IPS-18c (cell line): ENCODE results near the gene ZBTB6.
"Not testable (repeated sequence)": the region's sequence is repeated elsewhere in the genome, so short reads cannot be mapped to it uniquely, and the experiment has no call there.

ENCODE experiments used
- H3K4me3 ChIP-seq: 2 replicates; pipeline ENCODE4 v1.7.0; 2013; ENCODE audit warnings: low read depth, mild to moderate bottlenecking, low read length, moderate library complexity; ENCODE audit not compliant: insufficient read depth
- H3K9me3 ChIP-seq: one replicate; pipeline ENCODE4 v1.6.1; 2013; ENCODE audit warnings: mild to moderate bottlenecking, low read length, moderate library complexity; ENCODE audit not compliant: control insufficient read depth, insufficient read depth

The ZBTB6 gene

GRCh38 chr9:122931226-122932121, 18.4 kb upstream of the ZBTB6 start, which contains the start of gene ZBTB26:
Gene ZBTB26 (minus strand): TSS chr9:122931512. CDS start chr9:122919934, 11,578 bp downstream.
- H3K4me3 ChIP-seq: peak within 1 kb of the TSS; percentile 81
- H3K9me3 ChIP-seq: no peaks in the 10 kb centered on the region

- no peaks in the 10 kb centered on the region for H3K9me3 ChIP-seq
- H3K4me3 ChIP-seq: peak overlapping the region; percentile 81
Observed at GRCh38 chr9:122930541-122931225, 17.6 kb upstream of the ZBTB6 start.

DNA sequence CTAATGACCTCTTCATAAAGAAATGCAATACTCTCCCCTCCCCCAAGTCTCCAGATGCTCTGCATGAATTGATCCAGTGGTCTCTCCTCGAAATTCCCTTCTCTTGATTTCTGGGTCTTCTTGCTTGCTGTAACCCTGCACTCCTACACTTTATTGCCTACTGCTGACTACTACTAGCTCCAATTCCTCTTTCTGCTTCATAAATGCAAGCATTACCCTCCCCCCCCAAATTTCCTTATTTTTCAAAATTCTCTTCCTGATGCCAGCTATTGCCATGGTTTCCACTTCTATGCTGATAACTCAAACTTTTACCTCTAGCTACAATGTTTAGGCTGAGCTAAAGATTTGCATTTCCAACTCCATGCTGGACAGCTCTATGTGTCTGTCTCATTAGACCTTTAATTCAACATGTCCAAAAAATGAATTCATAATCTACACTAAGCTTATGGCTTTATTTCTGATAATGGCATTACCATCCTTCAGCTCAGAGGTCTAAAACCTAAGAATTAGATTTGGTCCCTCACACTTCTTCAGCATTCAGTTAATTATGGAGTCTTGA, 16.8 kb upstream of the ZBTB6 start:
- Histone ChIP-seq H3K9me3 (no peaks in the 10 kb centered on the region), H3K4me3 (no peak overlapping the region; the same call in 1 of the 2 replicates)

DNA sequence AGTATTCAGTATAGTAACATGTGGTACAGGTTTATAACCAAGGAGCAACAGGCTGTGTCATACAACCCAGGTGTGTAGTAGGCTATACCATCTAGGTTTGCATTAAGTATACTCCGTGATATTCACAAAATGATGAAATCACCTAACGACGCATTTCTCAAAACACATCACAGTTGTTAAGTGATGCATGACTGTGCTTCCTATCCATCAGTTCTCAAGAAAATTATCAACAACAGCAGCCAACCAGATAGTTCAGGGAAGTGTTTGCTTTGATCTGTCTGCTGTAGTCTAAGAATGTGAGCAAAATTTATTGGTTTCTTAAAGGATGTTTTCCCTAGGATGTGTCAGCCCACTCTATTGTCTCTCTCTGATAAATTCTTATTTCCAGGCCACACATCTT, 10.8 kb upstream of the ZBTB6 start:
- Histone ChIP-seq H3K4me3 (no peak overlapping the region), H3K9me3 (no peaks in the 10 kb centered on the region)

DNA sequence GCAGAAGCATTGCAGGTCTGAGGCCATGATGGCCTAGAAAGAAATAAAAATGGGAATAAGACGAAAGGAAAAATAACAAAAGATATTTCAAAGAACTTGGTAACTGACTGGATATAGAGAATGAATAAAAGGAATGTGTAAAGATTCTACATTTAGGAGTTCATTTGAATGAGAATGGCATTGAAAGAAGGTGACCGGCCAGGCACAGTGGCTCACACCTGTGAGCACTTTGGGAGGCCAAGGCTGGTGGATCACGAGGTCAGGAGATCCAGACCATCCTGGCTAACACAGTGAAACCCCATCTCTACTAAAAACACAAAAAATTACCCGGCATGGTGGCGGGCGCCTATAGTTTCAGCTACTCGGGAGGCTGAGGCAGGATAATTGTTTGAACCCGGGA, 9.6 kb upstream of the ZBTB6 start:
- no peaks in the 10 kb centered on the region for H3K9me3 ChIP-seq
- no peak overlapping the region for H3K4me3 ChIP-seq

GRCh38 chr9:122918310-122918709, 5.2 kb upstream of the ZBTB6 start:
- no peaks in the 10 kb centered on the region for H3K9me3 ChIP-seq
- H3K4me3 ChIP-seq: no peak overlapping the region

GRCh38 chr9:122912671-122912963, 506 bp downstream of the ZBTB6 start:
- Histone ChIP-seq H3K9me3 (no peaks in the 10 kb centered on the region), H3K4me3 (peak overlapping the region; percentile 94)

DNA sequence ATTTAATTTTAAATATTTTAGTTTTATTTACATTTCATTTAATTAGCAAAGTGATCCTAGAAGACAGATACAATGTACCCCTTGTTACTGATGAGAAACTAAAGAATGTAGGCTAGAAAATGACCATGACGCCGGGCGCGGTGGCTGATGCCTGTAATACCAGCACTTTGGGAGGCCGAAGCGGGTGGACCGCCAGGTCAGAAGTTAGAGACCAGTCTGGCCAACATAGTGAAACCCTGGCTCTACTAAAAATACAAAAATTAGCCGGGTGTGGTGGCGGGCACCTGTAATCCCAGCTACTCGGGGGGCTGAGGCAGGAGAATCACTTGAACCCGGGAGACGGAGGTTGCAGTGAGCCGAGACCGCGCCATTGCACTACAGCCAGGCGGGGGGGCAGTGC, 7.0 kb downstream of the ZBTB6 start:
- not testable (repeated sequence) for H3K9me3 ChIP-seq, H3K4me3 ChIP-seq

DNA sequence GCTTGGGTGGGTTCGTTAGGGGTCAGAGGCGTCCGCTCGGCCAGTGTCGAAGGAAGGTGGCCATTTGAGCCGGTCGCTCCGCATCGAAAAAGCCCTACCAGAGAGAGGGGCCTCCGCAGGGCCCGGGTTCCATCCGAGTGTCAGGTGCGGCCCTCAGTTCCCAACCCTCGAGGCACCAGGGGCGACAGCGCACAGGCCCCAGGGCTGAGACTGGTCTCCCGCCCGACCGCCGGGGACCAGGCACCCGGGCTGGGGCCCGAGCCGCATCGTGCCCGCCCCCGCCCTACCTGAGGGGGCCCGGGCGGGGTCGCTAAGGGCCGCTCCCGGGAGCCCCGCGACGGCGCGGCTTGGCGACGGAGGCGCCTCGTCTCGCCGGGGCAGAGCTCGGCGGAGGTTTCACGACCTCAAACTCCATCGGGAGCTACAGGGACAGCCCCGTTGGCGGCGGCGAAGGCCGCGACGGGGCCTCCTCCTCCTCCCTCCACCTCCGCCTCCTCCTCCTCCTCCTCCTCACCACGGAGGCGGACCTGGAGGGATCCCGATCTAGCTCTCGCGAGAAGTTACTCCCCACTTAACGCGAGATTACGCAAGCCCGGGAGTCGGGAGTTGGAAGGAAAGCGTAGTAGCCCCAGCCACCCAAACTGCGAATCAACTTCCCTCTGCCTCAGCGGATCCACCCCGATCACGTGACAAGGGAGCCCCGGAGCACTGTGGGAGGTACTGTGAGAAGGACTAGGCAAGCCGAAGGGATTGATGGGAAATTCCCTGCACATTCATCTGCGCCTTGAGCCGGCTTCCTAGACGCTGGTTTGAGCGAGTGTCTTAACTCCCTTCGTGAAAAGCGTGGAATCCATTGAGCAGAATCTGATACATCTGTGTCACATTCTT, 8.1 kb downstream of the ZBTB6 start, which contains the start of gene RC3H2:
TSS of gene RC3H2 (minus strand) at position 537 of the 888 bp plus-strand sequence. CDS start 7,850 bp downstream, outside the sequence.
- Histone ChIP-seq H3K4me3 (peak within 1 kb of the TSS; percentile 95), H3K9me3 (no peaks in the 10 kb centered on the region)

DNA sequence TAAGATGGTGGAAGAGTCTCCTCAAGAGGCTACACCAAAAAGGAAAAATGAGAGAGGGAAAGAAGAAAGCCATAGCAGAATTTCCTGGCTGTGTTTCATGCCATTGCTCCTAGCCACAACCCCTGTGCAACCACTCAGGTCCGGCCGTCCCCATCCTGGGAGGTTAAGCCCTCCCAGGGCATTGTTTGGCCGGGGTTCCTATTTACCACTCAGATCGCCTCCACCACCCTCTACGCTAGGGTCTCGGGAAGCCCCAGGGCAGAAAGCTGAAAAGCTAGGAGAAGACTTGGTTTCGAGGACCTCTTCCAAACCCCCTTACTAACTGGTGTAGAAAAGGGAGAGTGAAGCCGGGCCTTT, 8.7 kb downstream of the ZBTB6 start:
- peak overlapping the region; percentile 95 for H3K4me3 ChIP-seq
- H3K9me3 ChIP-seq: no peaks in the 10 kb centered on the region

DNA sequence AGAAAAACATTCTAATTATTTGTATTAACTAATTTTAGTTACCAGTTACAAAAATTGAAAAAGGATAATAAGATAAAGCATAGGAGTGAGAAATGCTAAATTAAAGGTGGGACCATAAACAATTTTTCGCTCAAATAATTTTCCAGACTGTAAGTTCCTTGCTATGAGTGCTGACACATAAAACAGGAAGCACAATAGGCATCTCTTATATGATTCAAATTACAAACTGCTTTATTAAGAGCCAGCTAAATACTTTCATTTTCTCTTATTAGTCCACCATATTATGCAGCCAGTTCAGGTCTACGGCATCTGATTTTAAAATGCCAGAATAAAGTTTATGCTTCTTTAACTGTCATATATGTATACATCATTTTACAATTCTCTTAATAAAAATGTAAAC, 12.3 kb downstream of the ZBTB6 start:
- H3K4me3 ChIP-seq: no peak overlapping the region
- H3K9me3 ChIP-seq: no peaks in the 10 kb centered on the region

DNA sequence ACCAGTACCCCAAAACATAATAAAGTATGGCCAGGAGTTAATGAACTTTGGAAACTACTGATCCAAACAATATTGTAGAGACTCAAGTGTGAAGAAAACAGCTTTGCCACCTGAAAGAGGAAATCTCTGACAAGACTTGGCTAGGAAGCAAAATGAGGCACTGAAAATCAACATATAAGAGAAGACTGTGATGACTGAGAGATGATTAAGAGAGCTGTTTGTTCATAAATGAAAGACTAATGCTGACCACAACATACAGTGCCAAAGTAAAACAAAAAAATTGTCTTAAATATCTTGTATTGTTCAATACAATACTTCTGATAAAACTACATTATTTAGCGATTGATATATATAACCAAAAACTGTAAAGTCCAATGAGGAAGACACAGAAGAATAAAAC, 15.2 kb downstream of the ZBTB6 start:
- Histone ChIP-seq H3K4me3 (no peak overlapping the region), H3K9me3 (no peaks in the 10 kb centered on the region)

- Histone ChIP-seq H3K9me3 (no peaks in the 10 kb centered on the region), H3K4me3 (no peak overlapping the region)
Observed at GRCh38 chr9:122888480-122888879, 24.6 kb downstream of the ZBTB6 start.

DNA sequence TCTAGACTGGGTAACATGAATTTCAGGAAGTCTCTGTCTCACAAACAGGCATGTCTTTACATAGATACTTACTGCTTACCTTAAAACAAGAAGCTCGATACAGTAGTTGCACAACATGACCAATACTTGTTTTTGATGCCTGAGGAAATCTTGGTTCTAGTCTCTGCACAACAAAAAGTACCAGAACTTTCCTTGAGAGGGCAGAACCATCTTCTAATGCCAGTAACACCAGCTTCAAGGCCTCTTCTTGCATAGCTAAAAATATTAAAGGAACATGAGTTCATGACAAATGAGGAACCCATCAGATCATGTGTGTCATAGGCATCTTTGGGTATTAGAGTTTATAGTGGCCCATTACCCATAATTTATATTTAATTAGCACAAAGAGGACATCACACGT, 30.0 kb downstream of the ZBTB6 start:
- H3K9me3 ChIP-seq: no peaks in the 10 kb centered on the region
- H3K4me3 ChIP-seq: no peak overlapping the region

GRCh38 chr9:122879443-122879842, 33.7 kb downstream of the ZBTB6 start:
- Histone ChIP-seq H3K4me3 (no peak overlapping the region), H3K9me3 (peaks cover 2% of the 10 kb centered on the region)

DNA sequence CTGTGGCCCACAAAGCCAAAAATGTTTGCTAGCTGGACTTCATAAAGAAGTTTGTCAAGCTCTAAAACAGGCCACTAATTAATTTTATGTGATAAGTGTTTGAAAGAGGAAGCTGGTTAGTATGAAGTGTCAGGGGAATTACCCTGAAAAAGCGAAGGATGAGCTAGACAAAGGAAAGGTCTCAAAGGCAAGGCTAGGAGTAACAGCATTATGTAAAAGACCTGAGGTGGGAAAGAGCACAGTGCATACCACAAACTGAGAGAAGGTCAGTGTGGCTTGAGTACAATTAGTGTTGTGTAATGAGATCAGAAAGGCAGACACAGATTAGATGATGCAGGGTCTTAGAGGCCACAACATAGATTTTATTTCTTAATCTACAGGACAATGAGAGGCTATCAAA, 37.6 kb downstream of the ZBTB6 start:
- peaks cover 2% of the 10 kb centered on the region for H3K9me3 ChIP-seq
- no peak overlapping the region for H3K4me3 ChIP-seq

GRCh38 chr9:122867276-122867675, 45.8 kb downstream of the ZBTB6 start:
- not testable (repeated sequence) for H3K9me3 ChIP-seq, H3K4me3 ChIP-seq
